GM21717 (cell line): ENCODE data around the gene CD2BP2.

Source experiments
- ATAC-seq: cut with Tn5 transposase; IDR thresholded peaks from one replicate; pipeline ENCODE4 v1.9.1; 2021; ENCODE audit warnings: mild to moderate bottlenecking, moderate library complexity; ENCODE audit not compliant: unreplicated experiment

CD2BP2 gene

DNA sequence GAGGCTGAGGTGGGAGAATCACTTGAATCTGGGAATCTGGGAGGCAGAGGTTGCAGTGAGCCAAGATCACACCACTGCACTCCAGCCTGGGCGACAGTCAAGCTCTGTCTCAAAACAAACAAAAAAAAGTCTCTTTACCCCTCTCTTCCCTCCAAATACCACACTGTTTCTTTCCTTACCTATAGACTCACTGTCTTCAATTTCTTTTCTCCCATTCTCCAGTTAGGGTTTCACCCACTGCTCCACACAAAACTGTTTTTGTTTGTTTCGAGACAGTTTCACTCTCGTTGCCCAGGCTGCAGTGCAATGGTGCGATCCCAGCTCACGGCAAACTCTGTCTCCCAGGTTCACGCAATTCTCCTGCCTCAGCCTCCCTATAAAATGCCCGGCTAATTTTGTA lies 6.1 kb upstream of the CD2BP2 start:
- ATAC-seq, result no peak

DNA sequence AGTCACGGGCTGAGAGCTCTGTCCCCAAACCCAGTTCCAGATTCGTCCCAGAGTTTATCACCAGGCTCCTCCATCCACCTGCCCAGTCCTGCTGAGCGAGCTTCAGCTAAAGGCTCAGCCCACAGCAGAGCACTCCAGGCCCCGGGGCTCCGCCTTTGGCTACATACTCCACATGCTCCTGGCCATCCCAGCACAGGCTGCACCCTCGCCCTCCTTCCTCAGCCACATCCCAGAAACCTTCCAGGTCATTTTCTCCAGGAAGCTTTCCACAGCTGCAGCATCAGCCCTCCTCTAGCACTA lies 4.7 kb upstream of the CD2BP2 start:
- no peak for ATAC-seq

DNA sequence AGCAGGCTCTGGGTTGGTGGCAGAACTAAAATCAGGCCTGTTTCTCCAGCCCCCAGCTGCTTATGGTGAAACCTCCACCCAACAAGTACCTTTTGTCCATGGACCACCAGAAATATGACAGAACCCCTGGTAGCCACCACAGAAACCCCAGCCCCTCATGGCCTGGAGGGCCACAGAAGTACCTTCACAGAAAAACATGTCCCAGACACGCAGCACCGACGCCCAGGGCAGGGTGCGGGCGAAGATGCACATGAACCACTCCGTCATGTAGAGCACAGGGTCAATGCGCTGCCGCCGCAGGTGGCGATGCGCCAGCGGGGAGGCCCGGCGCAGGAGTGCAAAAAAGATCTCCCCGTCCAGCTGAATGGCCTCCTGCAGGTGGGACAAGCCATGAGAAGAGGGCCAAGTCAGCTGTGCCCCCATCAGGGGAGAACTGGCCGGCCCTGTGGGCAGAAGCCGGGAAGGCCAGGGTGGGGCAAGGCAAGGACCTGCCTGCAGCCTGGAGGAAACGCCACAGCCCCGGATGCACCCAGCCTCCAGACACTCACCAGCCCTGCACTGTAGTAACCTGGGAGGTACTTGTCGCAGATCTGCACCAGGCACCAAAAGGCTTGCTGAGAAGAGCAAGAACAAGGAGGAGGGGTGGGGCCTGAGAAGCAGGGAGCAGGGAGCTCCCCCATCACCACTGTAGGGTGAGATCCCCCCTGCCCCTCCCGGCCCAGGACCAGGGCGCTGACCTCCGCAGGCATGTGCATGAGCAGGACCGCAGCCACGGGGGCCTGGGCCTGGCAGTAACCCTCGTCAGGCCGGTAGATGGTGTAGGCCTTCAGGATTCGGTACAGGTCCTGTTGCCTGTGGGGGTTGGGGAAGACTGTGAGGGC lies 4.1 kb upstream of the CD2BP2 start:
- ATAC-seq, result no peak

DNA sequence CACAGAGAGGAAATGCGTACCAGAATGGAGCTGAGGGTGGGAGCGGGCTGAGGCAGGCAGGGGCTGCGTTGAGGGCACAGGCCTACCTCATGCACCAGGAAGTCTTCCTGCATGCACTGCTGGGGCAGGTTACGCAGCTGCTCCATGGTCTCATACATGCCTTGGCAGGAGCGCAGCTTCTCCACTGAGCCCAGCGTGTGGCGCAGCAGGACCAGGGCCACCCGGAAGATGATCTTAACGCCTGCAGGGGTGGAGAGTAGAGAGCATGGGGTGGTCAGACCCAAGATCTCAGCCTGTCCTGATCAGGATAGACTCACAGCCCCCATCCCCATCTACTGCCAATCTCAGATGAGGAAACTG lies 3.4 kb upstream of the CD2BP2 start:
- ATAC-seq, result no peak

DNA sequence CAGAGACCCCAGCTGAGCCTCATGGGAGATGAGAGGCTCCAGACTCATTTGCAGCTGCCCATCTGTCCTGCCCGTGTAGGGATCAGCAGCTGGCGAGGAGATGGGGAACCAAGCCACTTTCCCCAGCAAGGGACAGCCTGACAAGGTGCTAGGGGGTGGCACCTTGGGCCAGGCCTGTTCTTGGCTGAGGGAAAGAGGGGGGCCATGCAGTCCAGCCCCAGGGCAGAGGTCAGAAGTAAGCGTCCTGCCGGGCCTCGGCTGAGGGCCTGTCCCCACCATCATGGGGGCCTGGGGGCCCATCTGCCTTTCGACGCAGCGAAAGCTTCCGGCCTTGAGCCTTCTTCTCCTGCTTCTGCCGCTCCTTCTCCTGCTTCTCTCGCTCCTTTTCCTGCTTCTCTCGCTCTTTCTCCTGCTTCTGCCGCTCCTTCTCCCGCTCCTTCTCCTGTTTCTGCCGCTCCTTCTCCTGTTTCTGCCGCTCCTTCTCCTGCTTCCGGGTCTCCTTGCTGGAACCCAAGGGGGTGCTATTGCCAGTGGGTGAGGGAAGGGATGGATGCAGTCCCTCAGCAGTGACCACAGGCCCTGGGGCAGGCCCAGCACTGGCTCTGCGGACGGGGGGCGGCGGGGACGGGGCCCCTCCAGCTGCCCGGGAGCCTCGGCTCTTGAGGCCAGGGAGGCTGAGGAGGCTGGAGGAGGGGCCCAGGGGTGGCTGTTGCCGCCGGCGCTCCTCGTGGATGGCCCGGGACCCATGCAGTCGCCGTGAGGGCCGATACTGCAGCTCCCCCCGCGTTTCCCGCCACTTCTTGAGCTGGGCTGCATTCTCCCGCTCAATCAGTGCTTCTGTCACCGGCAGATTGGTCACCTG lies 2.8 kb upstream of the CD2BP2 start:
- no peak for ATAC-seq

DNA sequence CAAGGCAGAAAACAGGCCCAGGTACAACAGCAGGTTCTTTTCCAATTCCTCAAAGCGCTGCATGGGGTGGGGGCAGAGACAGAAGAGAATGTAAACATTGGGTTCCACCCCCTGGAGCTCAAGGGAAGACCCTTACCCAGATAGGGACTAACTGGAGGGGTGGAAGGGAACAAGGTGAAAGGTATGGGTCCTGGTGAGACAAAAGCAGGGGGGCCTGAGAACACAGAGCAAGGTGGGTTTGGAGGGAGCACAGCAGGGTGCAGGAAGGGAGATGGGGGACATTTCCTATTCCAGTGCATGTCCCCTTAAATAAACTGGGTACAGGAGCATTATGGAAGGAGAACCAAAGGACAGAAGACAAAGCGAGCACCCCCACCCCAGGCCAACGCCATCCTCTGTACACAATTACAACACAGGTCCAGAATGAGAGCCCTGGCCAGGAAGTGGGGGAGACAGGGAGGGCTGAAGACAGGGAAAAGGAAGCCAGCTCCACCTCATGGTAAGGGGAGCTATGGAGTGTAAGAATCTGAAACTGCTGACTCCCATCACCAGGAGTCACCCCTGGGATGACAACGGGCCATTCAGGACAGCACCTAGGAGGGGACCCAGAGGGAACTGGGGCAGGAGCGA lies 2.1 kb upstream of the CD2BP2 start:
- ATAC-seq, result no peak

DNA sequence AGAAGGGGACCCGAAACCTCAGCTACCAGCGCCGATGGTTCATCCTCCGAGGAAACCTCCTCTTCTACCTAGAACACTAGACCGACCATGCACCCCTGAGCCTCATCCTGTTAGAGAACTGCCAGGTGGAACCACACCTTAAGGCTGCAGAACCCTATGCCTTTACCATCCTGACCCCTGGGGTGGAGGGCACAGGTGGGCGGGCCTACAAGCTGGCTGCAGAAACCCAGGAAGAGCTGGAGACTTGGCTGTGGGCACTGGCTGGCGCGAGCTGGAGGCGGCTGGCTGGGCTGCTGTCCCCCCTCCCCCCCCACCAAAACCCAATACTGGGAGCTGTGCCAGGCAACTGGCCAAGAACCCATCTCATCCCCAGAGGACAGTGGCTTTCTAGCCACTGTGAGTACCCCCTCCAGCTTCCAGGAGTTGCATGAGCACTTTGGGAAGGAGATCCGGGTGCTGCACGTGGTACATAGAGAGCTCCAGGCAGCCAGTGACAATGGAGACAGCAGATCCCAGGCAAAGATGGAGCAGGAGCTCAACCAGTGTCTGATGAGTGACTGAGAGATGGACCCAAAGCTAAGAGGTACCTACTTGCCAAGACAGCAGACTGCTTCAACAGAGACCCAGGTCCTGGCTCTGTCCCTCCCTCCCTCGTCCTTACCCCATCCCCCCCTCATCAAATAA lies 1.4 kb upstream of the CD2BP2 start:
- no peak for ATAC-seq

DNA sequence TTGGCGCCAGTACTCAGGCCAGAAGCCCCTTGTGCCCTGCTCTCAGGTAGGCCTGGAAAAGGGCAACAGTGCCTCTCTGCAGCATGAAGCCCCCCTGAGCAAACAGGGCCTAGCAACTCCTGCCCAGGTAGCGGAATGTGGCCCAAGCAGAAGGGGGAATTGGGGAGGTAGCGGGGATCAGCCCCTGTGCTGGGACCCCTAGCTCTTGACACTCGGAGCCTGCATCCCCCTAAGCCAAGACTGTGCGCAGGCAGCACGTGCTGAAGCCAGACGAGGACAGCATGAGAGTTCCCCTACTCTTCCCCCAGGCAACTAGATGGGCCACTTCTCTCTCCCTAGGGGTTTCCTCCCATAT lies 823 bp upstream of the CD2BP2 start:
- no peak for ATAC-seq

DNA sequence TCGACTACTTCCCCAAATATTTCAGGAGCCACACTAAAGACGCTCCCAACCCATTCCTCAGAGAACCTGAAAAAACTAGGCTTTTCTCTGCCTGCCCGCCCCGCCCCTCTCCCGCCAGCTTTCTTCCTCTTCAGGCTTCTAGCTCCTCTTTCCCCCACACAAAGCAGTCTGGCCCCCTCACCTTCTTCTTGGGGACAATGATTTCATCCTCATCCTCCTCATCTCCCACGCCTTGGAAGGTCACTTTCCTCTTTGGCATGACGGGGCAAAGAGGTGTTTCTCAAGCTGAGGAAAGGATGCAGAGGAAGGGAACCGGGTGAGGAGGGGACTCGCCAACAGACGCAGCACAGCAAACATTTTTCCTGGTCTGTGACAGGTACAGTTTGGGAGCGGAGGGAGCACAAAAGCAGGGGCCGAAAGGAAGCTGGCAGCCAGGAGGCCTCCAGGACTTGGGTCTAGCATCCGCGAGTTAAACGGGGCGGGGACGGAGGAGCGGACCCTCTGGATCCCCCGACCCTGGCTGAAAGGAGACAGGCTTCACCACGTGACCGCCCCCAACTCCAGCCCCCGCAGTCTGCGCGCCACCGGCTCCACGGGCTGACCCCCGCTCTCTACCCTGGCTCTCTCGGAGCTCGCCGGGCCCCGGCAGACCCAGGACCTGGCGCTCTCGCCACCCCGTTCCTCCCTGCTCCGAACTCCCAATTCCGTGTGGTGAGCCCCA lies 525 bp downstream of the CD2BP2 start:
- peak; percentile 13 for ATAC-seq

DNA sequence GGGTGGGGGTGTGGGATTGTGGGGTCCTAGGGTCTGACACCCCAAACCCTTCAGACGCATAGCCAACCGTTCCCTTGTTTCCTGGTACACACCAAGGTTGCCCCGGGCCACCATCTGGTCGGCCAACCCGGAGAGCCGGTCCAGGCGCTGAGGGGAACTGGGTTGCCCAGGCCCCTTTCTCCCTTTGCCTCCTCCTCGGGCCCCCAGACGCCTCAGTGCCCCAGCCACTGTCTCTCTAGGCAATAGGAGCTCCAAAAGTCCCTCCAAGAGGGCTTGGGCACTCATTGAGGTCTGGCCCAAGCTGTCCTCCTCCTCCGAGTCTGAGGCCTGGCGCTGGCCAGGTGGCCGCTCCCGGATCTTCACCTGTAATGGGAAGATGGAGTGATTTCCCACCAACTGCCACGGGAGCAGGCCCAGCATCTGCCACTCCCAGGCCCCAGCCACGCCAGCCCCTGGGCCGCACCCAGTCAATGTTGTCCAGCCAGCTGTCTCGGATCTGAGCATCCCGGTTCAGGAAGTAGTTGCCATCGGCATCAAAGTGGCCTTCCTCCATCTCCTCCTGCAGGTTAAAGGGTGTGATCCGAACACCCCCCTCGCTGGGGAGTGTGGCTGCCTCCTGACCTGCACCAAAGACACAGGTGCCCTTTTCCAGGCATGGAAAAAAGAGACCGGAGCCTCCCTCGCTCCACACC lies 1.5 kb downstream of the CD2BP2 start:
- ATAC-seq, result no peak

DNA sequence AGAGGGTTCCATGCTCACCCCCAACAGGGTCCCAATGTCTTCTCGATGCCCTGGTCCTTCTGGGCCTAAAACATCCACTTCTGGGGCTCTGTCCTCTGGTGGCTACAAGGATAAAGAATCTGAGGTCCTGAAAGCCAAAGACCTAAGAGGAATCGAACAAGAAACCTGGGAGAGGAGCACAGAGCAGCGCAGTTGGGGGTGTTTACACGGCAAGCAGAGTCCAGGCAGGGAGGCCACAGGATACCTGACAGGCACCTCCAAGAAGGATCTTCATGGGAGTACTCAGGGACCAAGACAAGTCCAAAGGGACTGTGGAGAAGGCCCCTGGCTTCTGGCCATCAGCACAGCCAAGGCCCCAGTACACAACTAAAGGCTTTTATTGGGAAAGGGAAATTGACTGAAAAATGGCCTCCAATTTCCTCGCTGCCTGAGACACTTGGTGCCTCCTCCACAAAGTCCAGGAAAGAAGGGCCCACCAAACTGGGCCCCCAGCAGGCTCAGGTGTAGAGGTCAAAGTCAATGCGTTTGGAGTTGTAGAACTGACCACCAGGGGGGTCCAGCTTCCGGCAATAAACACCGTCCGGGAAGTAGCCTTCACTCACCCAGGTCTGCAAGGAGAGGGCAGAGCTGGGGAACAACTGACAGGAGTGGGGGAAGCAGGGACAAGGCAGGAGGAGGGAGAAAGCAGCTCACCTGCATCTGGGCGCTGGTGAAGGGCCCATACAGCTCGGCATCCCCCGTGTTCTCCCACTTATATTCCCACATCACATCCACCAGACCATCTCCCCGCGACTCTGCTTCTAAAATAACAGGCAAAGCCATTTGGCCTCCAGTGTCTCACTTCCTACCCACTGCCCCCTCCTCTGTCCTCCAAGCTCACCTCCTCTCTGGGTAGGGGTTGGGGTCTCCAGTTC lies 2.4 kb downstream of the CD2BP2 start:
- ATAC-seq, result no peak

DNA sequence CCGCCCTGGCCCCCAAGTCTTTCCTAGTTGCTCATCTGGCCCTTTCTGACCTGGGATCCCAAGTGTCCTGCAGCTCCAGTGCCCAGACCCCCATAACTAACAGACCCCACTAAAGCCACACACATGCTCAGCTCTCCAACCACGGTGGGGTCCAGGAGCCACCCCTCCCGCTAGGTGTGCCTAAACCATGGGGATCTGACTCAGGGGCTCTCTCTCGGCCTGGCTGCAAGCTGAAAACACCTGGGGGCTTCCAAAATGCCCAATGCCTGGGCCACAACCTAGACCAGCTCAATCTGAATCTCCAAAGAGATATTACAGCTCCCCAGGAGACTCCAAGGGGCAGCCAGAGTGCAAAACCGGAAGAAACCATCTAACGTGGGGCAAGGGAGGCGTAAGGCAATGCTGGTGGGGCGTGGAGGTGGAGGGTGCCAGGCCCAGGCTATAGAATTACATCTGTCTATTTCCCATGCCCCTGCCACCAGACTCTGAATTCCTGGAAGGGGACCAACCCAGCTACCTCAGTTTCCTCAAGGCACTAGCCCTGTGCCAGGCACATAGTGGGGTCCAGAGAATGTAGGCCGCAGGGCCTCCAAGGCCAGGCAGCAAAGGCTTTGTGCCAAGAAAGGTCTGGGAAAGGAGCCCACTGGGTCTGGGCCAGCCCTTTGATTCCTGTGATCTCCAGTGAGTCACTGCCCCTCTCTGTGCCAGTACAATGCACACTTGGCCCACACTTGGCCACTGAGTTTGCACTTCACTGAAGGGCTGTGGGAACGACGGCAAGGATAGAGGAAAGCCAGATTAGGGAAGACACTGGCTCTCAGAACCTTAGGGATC lies 3.3 kb downstream of the CD2BP2 start:
- no peak for ATAC-seq

DNA sequence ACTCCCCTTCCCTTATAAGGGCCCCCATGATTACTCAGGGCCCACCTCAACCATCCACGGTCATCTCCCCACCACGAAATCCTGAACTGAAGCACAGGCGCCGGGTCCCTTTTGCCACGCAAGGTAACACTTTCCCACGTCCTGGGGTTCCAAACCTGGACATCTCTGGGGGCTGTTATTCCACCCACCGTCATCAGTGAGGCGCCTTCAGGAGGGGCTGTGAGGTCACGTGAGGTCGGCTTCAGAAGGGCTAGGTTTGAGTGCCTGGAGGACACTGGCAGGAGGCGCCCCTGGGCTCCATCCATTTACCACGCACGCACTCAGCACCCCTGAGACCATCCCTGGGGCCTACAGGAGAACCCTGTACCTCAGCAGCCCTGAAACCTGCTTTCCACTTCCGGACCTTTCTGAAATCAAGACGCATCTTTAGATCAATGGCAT lies 4.1 kb downstream of the CD2BP2 start:
- no peak for ATAC-seq

DNA sequence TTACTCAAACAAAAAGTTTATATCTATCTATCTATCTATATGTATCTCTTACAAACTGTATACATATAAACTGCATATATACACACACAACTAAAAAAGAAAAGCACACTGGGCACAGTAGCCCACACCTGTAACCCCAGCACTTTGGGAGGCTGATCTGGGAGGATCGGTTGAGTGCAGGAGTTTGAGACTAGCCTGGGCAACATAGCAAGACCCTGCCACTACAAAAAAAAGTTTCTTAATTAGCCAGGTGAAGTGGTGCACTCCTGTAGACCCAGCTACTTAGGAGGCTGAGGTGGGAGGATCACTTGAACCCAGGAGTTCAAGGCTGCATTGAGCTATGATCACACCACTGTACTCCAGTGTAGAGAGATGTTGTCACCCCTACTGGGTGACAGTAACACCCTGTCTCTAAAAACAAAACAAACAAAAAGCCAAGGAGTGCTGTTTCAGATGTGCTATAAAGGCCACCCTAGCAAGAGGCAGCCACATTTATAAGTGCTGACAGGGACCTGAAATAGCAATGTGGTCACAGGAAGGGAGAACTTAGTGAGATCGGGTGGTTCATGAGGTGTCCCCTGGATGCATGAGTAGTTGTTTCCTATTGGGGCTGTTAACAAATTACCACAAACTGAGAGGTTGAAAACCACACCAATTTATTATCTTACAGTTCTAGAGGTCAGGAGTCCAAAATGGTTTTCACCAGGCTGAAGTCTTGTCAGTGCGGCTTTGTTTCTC lies 4.8 kb downstream of the CD2BP2 start:
- ATAC-seq, result no peak

DNA sequence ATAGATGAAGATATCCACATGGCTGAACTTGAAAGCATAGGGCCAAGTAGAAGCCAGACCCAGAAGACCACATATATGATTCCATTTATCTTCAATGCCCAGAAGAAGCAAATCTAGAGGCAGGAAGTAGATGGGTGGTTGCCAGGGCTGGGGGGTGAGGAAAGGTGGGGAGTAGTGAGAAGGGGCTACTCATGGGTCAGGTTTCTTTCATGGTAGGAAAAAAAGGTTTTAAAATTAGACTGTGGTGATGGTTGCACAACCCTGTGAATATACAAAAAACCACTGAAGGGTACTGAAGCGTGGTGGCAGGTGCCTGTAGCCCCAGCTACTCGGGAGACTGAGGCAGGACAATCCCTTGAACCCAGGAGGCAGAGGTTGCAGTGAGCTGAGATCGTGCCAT lies 5.4 kb downstream of the CD2BP2 start:
- ATAC-seq, result no peak

DNA sequence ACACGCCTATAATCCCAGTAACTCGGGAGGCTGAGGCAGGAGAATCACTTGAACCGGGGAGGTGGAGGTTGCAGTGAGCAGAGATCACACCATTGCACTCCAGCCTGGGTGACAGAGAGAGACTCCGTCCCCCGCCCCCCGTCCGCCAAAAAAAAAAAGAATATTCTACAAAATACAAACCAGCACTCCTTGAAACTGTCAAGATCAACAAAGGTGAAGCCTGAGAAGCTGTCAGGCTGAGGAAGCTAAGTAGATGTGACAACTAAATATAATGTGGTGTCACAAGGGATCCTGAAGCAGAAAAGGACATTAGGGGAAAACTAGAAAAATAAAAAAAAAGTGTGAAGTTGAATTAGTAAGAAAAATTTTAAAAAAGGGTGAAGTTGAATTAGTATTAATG lies 6.2 kb downstream of the CD2BP2 start:
- ATAC-seq, result no peak

DNA sequence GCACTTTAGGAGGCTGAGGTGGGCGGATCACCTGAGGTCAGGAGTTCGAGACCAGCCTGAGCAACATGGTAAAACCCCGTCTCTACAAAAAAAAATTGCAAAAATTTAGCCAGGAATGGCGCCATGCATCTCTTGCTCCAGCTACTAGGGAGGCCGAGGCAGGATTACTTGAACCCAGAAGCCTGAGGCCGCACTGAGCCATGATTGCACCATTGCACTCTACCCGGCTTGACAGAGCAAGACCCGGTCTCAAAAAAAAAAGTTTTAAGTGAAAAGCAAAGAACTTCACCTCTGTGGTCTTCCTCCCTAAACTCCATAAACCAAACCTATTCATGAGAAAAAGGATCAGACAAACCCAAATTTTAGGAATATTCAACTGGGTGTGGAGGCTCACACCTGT lies 7.0 kb downstream of the CD2BP2 start:
- ATAC-seq, result no peak

DNA sequence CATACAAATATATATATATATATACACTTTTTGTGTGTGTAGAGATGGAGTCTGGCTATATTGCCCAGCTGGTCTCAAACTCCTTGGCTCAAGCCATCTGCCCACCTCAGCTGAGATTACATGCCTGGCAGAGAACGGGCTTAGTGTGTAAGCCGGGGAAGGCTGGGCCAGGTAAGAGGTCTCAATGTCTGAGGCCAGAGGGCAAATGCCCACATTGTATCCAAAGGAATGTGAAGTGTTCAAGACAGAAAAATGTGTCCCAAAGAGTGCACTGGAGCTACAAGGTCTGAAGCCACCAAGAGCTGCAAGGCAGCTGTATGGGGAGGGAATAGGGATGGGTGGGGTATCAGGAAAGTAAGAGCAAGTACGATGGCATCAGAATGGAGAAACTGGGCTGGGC lies 8.8 kb downstream of the CD2BP2 start:
- ATAC-seq, result no peak
